Upper lobe of left lung (tissue), 4 donors: ENCODE results near the gene PMF1.

Source experiments
- CTCF ChIP-seq, 6 experiments: fragments of 450-650 bp in 4 of 6; fragments of 200-600 bp in 2 of 6; sonication (generic) in 2 of 6; IDR thresholded peaks; one replicate each; pipeline ENCODE4 v1.5.1; 2016 to 2019; ENCODE audit warnings: antibody characterized with exemption in 6 of 6
- EP300 ChIP-seq, 4 donors: sonication (generic); formaldehyde crosslinking; IDR thresholded peaks; one replicate each; pipeline ENCODE4 v1.5.1; 2017; ENCODE audit warnings: antibody characterized with exemption in 4 of 4, control low read depth in 2 of 4
- POLR2A ChIP-seq, 4 donors: fragments of 450-650 bp; IDR thresholded peaks; one replicate each; pipeline ENCODE4 v1.5.1; 2016 to 2017; ENCODE audit warnings: antibody characterized with exemption in 4 of 4, mild to moderate bottlenecking in 2 of 4

- TF ChIP-seq CTCF (IDR thresholded peaks at IDR 0.05): no peak
- no peak for TF ChIP-seq EP300 (IDR thresholded peaks at IDR 0.05)
- no peak for TF ChIP-seq POLR2A (IDR thresholded peaks at IDR 0.05)
These were observed 23.4 kb downstream of the PMF1 start for GRCh38 chr1:156236164-156236563.
